Tibial nerve (tissue), 4 donors: Measurements from ENCODE around the gene GABPB1.

Source experiments
- EP300 ChIP-seq, 2 donors: sonication (generic); formaldehyde crosslinking; IDR thresholded peaks; one replicate each; pipeline ENCODE4 v1.6.1; 2017; ENCODE audit warnings: antibody characterized with exemption in 2 of 2, mild to moderate bottlenecking in 1 of 2
- POLR2A ChIP-seq, 2 donors: fragments of 450-650 bp; IDR thresholded peaks; one replicate each; pipeline ENCODE4 v1.6.1; 2017; ENCODE audit warnings: antibody characterized with exemption in 2 of 2, mild to moderate bottlenecking in 2 of 2, moderate library complexity in 2 of 2
- TF ChIP-seq, protein P1 (sequence below), 5 experiments: fragments of 200-600 bp in 3 of 5; fragments of 450-650 bp in 2 of 5; sonication (generic) in 3 of 5; IDR thresholded peaks; one replicate each; pipeline ENCODE4 v1.5.1; 2016 to 2019; ENCODE audit warnings: antibody characterized with exemption in 5 of 5, mild to moderate bottlenecking in 3 of 5, moderate library complexity in 2 of 5

DNA sequence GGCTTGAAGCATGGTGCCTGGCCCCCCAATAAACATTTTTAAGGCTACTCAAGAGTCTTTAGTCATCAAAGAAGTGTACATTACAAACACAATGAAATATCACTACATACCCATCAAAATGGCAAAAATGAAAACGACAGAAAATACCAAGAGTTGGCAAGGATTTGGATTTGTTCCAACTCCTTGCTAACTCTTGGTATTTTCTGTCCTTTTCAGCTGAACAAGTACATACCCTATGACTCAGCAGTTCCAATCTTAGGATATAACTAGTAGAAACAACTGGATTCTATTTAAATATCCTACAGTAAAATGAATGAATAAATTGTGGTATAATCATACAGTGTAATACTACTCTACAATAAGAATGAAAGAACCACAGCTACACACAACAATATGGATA, 25.1 kb upstream of the GABPB1 start:
- TF ChIP-seq, protein P1, sequence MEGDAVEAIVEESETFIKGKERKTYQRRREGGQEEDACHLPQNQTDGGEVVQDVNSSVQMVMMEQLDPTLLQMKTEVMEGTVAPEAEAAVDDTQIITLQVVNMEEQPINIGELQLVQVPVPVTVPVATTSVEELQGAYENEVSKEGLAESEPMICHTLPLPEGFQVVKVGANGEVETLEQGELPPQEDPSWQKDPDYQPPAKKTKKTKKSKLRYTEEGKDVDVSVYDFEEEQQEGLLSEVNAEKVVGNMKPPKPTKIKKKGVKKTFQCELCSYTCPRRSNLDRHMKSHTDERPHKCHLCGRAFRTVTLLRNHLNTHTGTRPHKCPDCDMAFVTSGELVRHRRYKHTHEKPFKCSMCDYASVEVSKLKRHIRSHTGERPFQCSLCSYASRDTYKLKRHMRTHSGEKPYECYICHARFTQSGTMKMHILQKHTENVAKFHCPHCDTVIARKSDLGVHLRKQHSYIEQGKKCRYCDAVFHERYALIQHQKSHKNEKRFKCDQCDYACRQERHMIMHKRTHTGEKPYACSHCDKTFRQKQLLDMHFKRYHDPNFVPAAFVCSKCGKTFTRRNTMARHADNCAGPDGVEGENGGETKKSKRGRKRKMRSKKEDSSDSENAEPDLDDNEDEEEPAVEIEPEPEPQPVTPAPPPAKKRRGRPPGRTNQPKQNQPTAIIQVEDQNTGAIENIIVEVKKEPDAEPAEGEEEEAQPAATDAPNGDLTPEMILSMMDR (IDR thresholded peaks at IDR 0.05): no peak
- TF ChIP-seq POLR2A (IDR thresholded peaks at IDR 0.05): no peak
- no peak for TF ChIP-seq EP300 (IDR thresholded peaks at IDR 0.05)
